ENCODE measurements around the gene ABCC8. TPM values are rescaled to one million over a fixed set of nuclear protein-coding genes. Genes with fewer than 3 reads are reported as not detected.
A peak's percentile ranks its signal among the peaks of the same experiment; 100 is the strongest.

ABCC8 gene
- total and polyA plus RNA-seq, 5 donors: 0.61 to 6.8 (median 3.7) TPM

GRCh38 chr11:17392872-17393271, 83.8 kb downstream of the ABCC8 start:
- intact Hi-C loops (cut with DNase I): loop anchor here in 1 of 4 donors (5.0 kb wide), 1 partner anchor 99 kb away; no protein-coding TSS in a partner anchor
- no peak overlapping the region for H3K4me3 ChIP-seq (ENCODE audit: low read length)
- no peaks in the 10 kb centered on the region for H3K9me3 ChIP-seq (ENCODE audit: control insufficient read depth, low read length)
- no peak for DNase-seq
- no peak for ATAC-seq
- H3K27me3 ChIP-seq (ENCODE audit: control insufficient read depth, insufficient read depth): no peaks in the 10 kb centered on the region
- no peak overlapping the region for H3K27ac ChIP-seq (ENCODE audit: low read length)
- WGBS: 87% methylated on average over 14 of the region's 14 CpGs
- H3K4me1 ChIP-seq (ENCODE audit: control insufficient read depth, insufficient read depth, low read length): no peaks in the 10 kb centered on the region

- Histone ChIP-seq H3K4me1 (ENCODE audit: control insufficient read depth, insufficient read depth, low read length) (no peaks in the 10 kb centered on the region), H3K4me3 (ENCODE audit: low read length) (no peak overlapping the region), H3K27ac (ENCODE audit: low read length) (no peak overlapping the region), H3K9me3 (ENCODE audit: control insufficient read depth, low read length) (no peaks in the 10 kb centered on the region), H3K27me3 (ENCODE audit: control insufficient read depth, insufficient read depth) (no peaks in the 10 kb centered on the region)
- ATAC-seq (no peak), DNase-seq (no peak)
- 75% methylated on average over 3 of the region's 3 CpGs for WGBS
- intact Hi-C loops (cut with DNase I): loop anchor here in 1 of 4 donors (5.0 kb wide), 1 partner anchor 101 kb away; no protein-coding TSS in a partner anchor
Observed at GRCh38 chr11:17391493-17392355, 84.9 kb downstream of the ABCC8 start.

GRCh38 chr11:17389957-17390649, 86.5 kb downstream of the ABCC8 start:
- H3K27me3 ChIP-seq (ENCODE audit: control insufficient read depth, insufficient read depth): no peaks in the 10 kb centered on the region
- no peaks in the 10 kb centered on the region for H3K4me1 ChIP-seq (ENCODE audit: control insufficient read depth, insufficient read depth, low read length)
- no peak overlapping the region for H3K27ac ChIP-seq (ENCODE audit: low read length)
- no peak for ATAC-seq
- no peak overlapping the region for H3K4me3 ChIP-seq (ENCODE audit: low read length)
- no peaks in the 10 kb centered on the region for H3K9me3 ChIP-seq (ENCODE audit: control insufficient read depth, low read length)
- intact Hi-C loops (cut with DNase I): loop anchor here in 1 of 4 donors (5.0 kb wide), 2 partner anchors 102 to 112 kb away; no protein-coding TSS in a partner anchor
- no peak for DNase-seq
- 67% methylated on average over 10 of the region's 10 CpGs for WGBS

- Histone ChIP-seq H3K4me3 (ENCODE audit: low read length) (peak overlapping the region; percentile 78), H3K9me3 (ENCODE audit: control insufficient read depth, low read length) (no peaks in the 10 kb centered on the region), H3K27me3 (ENCODE audit: control insufficient read depth, insufficient read depth) (no peaks in the 10 kb centered on the region), H3K4me1 (ENCODE audit: control insufficient read depth, insufficient read depth, low read length) (no peaks in the 10 kb centered on the region), H3K27ac (ENCODE audit: low read length) (peak overlapping the region; percentile 55)
- WGBS: 4% methylated on average over 55 of the region's 55 CpGs
- DNase-seq (peak; percentile 70 to 90 (median 89)), ATAC-seq (peak; percentile 70 to 77)
- intact Hi-C loops (cut with DNase I): loop anchor here in 1 of 4 donors (5.0 kb wide), 1 partner anchor 113 kb away; no protein-coding TSS in a partner anchor
Observed at GRCh38 chr11:17389211-17389956, 87.3 kb downstream of the ABCC8 start.

GRCh38 chr11:17388609-17389210, 87.9 kb downstream of the ABCC8 start, which contains the start of gene KCNJ11:
Gene KCNJ11, minus strand, starts transcription at chr11:17388659. Its CDS starts 568 bp downstream, at chr11:17388091.
- H3K27ac ChIP-seq (ENCODE audit: low read length): peak within 1 kb of the TSS; percentile 55
- H3K4me3 ChIP-seq (ENCODE audit: low read length): peak within 1 kb of the TSS; percentile 78
- no peaks in the 10 kb centered on the region for H3K4me1 ChIP-seq (ENCODE audit: control insufficient read depth, insufficient read depth, low read length)
- DNase-seq (peak in 2 of 3 donors; percentile 61 to 69), ATAC-seq (no peak)
- H3K9me3 ChIP-seq (ENCODE audit: control insufficient read depth, low read length): no peaks in the 10 kb centered on the region
- WGBS: 4% methylated on average over 53 of the region's 53 CpGs
- intact Hi-C loops (cut with DNase I): loop anchor here in 1 of 4 donors (5.0 kb wide), 1 partner anchor 114 kb away; no protein-coding TSS in a partner anchor
- no peaks in the 10 kb centered on the region for H3K27me3 ChIP-seq (ENCODE audit: control insufficient read depth, insufficient read depth)

- no peak overlapping the region for H3K4me3 ChIP-seq (ENCODE audit: low read length)
- H3K4me1 ChIP-seq (ENCODE audit: control insufficient read depth, insufficient read depth, low read length): no peaks in the 10 kb centered on the region
- ATAC-seq (no peak), DNase-seq (peak in 1 of 3 donors; percentile 65)
- intact Hi-C loops (cut with DNase I): loop anchor here in 1 of 4 donors (5.0 kb wide), 1 partner anchor 114 kb away; no protein-coding TSS in a partner anchor
- WGBS: 88% methylated on average over 20 of the region's 20 CpGs
- no peaks in the 10 kb centered on the region for H3K9me3 ChIP-seq (ENCODE audit: control insufficient read depth, low read length)
- H3K27me3 ChIP-seq (ENCODE audit: control insufficient read depth, insufficient read depth): no peaks in the 10 kb centered on the region
- H3K27ac ChIP-seq (ENCODE audit: low read length): no peak overlapping the region
Observed at GRCh38 chr11:17387811-17388210, 88.8 kb downstream of the ABCC8 start.

GRCh38 chr11:17387254-17387653, 89.4 kb downstream of the ABCC8 start:
- Histone ChIP-seq H3K27ac (ENCODE audit: low read length) (no peak overlapping the region), H3K27me3 (ENCODE audit: control insufficient read depth, insufficient read depth) (no peaks in the 10 kb centered on the region), H3K4me1 (ENCODE audit: control insufficient read depth, insufficient read depth, low read length) (no peaks in the 10 kb centered on the region), H3K9me3 (ENCODE audit: control insufficient read depth, low read length) (no peaks in the 10 kb centered on the region), H3K4me3 (ENCODE audit: low read length) (no peak overlapping the region)
- DNase-seq (peak in 1 of 3 donors; percentile 56), ATAC-seq (no peak)
- intact Hi-C loops (cut with DNase I): loop anchor here in 1 of 4 donors (5.0 kb wide), 1 partner anchor 115 kb away; no protein-coding TSS in a partner anchor
- WGBS: 97% methylated on average over 20 of the region's 20 CpGs

- 64% methylated on average over 23 of the region's 23 CpGs for WGBS
- Histone ChIP-seq H3K27ac (ENCODE audit: low read length) (peak overlapping the region; percentile 82), H3K4me1 (ENCODE audit: control insufficient read depth, insufficient read depth, low read length) (no peaks in the 10 kb centered on the region), H3K9me3 (ENCODE audit: control insufficient read depth, low read length) (no peaks in the 10 kb centered on the region), H3K27me3 (ENCODE audit: control insufficient read depth, insufficient read depth) (no peaks in the 10 kb centered on the region), H3K4me3 (ENCODE audit: low read length) (no peak overlapping the region)
- intact Hi-C loops (cut with DNase I): loop anchor here in 1 of 4 donors (5.0 kb wide), 1 partner anchor 116 kb away; no protein-coding TSS in a partner anchor
- peak; percentile 55 to 81 (median 79) for DNase-seq
- ATAC-seq: peak; percentile 74 to 84
Observed at GRCh38 chr11:17386331-17387084, 90.1 kb downstream of the ABCC8 start.

- no peak for ATAC-seq
Observed at GRCh38 chr11:17385926-17386325, 90.7 kb downstream of the ABCC8 start.

More at GRCh38 chr11:17385926-17386325, 90.7 kb downstream of the ABCC8 start:
- no peaks in the 10 kb centered on the region for H3K4me1 ChIP-seq (ENCODE audit: control insufficient read depth, insufficient read depth, low read length)
- 66% methylated on average over 6 of the region's 6 CpGs for WGBS
- no peak overlapping the region for H3K4me3 ChIP-seq (ENCODE audit: low read length)
- DNase-seq: no peak
- intact Hi-C loops (cut with DNase I): loop anchor here in 3 of 4 donors (1.0 to 5.0 kb wide), 3 partner anchors 116 to 119 kb away; no protein-coding TSS in a partner anchor
- H3K27me3 ChIP-seq (ENCODE audit: control insufficient read depth, insufficient read depth): no peaks in the 10 kb centered on the region
- H3K27ac ChIP-seq (ENCODE audit: low read length): peak overlapping the region; percentile 82
- H3K9me3 ChIP-seq (ENCODE audit: control insufficient read depth, low read length): no peaks in the 10 kb centered on the region
